Spleen (tissue), 11 donors: ENCODE data around the gene GATAD1. TPM values are rescaled to one million over a fixed set of nuclear protein-coding genes. Genes with fewer than 3 reads are reported as not detected.
"Not testable (repeated sequence)": the region's sequence is repeated elsewhere in the genome, so short reads cannot be mapped to it uniquely, and the experiment has no call there.

Experiments used
- DNase-seq: peaks from one replicate; pipeline ENCODE4 v3.0.0-alpha.2; 2020
- H3K27ac ChIP-seq, 8 donors: fragments of 200-600 bp; sonication (generic) in 7 of 8; 1 replicate in 4 of 8; 2 replicates in 4 of 8; pipeline versions ENCODE4 v1.5.0 to v1.8.0; 2016 to 2021; ENCODE audit warnings: inconsistent platforms in 4 of 8, mild to moderate bottlenecking in 4 of 8, moderate library complexity in 1 of 8
- H3K27me3 ChIP-seq, 7 donors: fragments of 200-600 bp; sonication (generic) in 6 of 7; replicated peaks in 1 of 7; 1 replicate in 4 of 7; 2 replicates in 3 of 7; pipeline versions ENCODE4 v1.5.0 to v1.8.0; 2016 to 2021; ENCODE audit warnings: inconsistent platforms in 3 of 7, mild to moderate bottlenecking in 1 of 7
- H3K36me3 ChIP-seq, 6 donors: fragments of 200-600 bp; sonication (generic) in 5 of 6; 1 replicate in 4 of 6; 2 replicates in 2 of 6; pipeline versions ENCODE4 v1.5.0 to v1.8.0; 2016 to 2021; ENCODE audit warnings: inconsistent platforms in 2 of 6
- H3K4me1 ChIP-seq, 6 donors: fragments of 200-600 bp; sonication (generic) in 5 of 6; 1 replicate in 3 of 6; 2 replicates in 3 of 6; pipeline versions ENCODE4 v1.5.0 to v1.8.0; 2016 to 2021; ENCODE audit warnings: inconsistent platforms in 3 of 6
- H3K4me3 ChIP-seq, 8 donors: fragments of 200-600 bp; sonication (generic) in 7 of 8; 1 replicate in 4 of 8; 2 replicates in 4 of 8; pipeline versions ENCODE4 v1.5.0 to v1.8.0; 2016 to 2021; ENCODE audit warnings: inconsistent platforms in 4 of 8, mild to moderate bottlenecking in 4 of 8, moderate library complexity in 2 of 8
- H3K9me3 ChIP-seq, 8 donors: fragments of 200-600 bp; sonication (generic) in 7 of 8; 1 replicate in 4 of 8; 2 replicates in 4 of 8; pipeline versions ENCODE4 v1.5.0 to v1.8.0; 2016 to 2021; ENCODE audit warnings: inconsistent platforms in 4 of 8
- POLR2A ChIP-seq, 3 donors: fragments of 450-650 bp; IDR thresholded peaks; one replicate each; pipeline ENCODE4 v1.5.1; 2017; ENCODE audit warnings: antibody characterized with exemption in 3 of 3, mild to moderate bottlenecking in 1 of 3
- POLR2AphosphoS5 ChIP-seq, 3 donors: sonication (generic); formaldehyde crosslinking; IDR thresholded peaks; one replicate each; pipeline ENCODE4 v1.5.1; 2017; ENCODE audit warnings: antibody characterized with exemption in 3 of 3
- WGBS, 5 donors: extraction: QIAGEN DNeasy Blood & Tissue Kit in 3 of 5; methylation state at CpG; one replicate each; pipeline versions ENCODE4 v1.1.5 to v1.1.7; 2013 to 2018; 5-methylcytosine and 5-hydroxymethylcytosine counted together
- intact Hi-C: fragments of 100-400 bp; cut with DNase I; formaldehyde crosslinking; loops from one replicate; pipeline ENCODE4 v1.15.0; 2023; ENCODE audit warnings: low total_unique reads
- polyA plus RNA-seq, 3 donors: library from polyadenylated mRNA; stranded (reverse); fragments of 200-250 nt; gene quantifications; one replicate each; pipeline ENCODE4 v1.2.1, GENCODE V29; 2013
- total RNA-seq, 7 donors: library from RNA; depleted of rRNA in 3 of 7; stranded (reverse); fragments of >200 nt in 3 of 7; fragmentation: NEBNext Ultra II Directional in 4 of 7; extraction: Animal tissue kit (Norgen Biotek cat#: 25700) in 4 of 7; gene quantifications; one replicate each; pipeline versions ENCODE4 v1.1.0 to v1.2.1, GENCODE V29; 2016 to 2021
- TF ChIP-seq, protein P1 (sequence below), 11 experiments: fragments of 200-600 bp in 7 of 11; fragments of 450-650 bp in 4 of 11; sonication (generic) in 4 of 11; IDR thresholded peaks in 8 of 11; conservative IDR thresholded peaks in 3 of 11; 1 replicate in 7 of 11; 2 replicates in 4 of 11; pipeline versions ENCODE4 v1.4.0 to v1.8.0; 2016 to 2021; ENCODE audit warnings: antibody characterized with exemption in 11 of 11, inconsistent platforms in 4 of 11, mild to moderate bottlenecking in 1 of 11
- donor health status: healthy with polysubstance abuse.
- donor health status: DM: no; HTN: no; CAD: no; lungs with moderate emphysema.
- donor health status: DM: no; HTN: no; CAD: no.
- donor health status: Bipolar disorder and iron deficiency.
- donor health status: healthy.
- donor health status: DM: no; HTN: no; CAD: no.
- donor health status: DM: yes; HTN: yes; CAD: no.

The GATAD1 gene
- total and polyA plus RNA-seq, 10 donors: 14.2 to 56.9 (median 35.6) TPM

DNA sequence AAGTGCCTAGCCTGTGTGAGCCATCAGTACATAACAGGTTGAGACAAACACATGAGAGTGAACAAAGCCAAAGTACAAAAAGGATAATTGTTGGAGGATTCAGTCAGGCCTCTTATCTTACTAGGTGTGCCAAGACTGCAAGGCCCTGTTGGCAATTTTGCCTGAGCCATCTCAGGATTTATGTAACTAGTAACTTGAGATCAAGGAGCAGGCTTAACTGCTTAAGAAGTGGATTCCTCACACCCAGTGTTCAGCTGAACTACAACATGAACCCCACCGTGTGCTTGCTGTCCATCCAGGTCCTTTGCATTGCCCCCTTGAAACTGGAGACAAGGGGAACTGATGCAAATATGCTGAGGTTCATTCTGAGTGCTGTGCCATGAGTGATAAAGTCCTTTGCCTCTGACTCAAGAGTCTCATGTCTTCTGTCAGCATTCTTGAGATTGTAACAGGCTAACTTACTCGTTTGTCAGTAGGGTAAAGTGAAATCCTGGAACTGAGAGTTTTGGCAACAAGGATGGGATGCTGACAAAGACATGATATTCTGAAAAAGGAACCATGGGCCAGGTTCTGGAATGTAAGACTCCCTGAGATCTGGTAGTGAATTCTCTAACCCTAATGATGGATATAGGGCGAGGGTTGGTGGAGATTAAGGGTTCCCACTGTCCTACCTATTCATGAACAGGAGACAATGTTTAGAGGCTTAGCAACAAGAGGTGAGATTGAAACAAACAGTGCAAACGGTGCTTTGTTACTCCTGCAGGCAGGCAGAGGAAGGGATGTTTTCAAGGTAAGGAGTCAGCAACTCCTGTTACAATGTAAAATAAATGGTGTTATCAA lies 44.1 kb upstream of the GATAD1 start:
- H3K4me3 ChIP-seq: no peak overlapping the region
- no peaks in the 10 kb centered on the region for H3K27me3 ChIP-seq
- no peak overlapping the region for H3K27ac ChIP-seq
- no peak for TF ChIP-seq POLR2AphosphoS5 (IDR thresholded peaks at IDR 0.05)
- TF ChIP-seq, protein P1, sequence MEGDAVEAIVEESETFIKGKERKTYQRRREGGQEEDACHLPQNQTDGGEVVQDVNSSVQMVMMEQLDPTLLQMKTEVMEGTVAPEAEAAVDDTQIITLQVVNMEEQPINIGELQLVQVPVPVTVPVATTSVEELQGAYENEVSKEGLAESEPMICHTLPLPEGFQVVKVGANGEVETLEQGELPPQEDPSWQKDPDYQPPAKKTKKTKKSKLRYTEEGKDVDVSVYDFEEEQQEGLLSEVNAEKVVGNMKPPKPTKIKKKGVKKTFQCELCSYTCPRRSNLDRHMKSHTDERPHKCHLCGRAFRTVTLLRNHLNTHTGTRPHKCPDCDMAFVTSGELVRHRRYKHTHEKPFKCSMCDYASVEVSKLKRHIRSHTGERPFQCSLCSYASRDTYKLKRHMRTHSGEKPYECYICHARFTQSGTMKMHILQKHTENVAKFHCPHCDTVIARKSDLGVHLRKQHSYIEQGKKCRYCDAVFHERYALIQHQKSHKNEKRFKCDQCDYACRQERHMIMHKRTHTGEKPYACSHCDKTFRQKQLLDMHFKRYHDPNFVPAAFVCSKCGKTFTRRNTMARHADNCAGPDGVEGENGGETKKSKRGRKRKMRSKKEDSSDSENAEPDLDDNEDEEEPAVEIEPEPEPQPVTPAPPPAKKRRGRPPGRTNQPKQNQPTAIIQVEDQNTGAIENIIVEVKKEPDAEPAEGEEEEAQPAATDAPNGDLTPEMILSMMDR (IDR thresholded peaks at IDR 0.05 in 8 of 11, conservative IDR thresholded peaks at IDR 0.05 in 3 of 11): no peak
- no peak for TF ChIP-seq POLR2A (IDR thresholded peaks at IDR 0.05)
- WGBS, 5 donors: 72 to 85% (median 76%) methylated on average over 4 of the region's 4 CpGs
- intact Hi-C loops: no loop called here
- no peak for DNase-seq
- peaks cover 0 to 11% (median 0%) of the 10 kb centered on the region in 6 donors for H3K4me1 ChIP-seq
- no peaks in the 10 kb centered on the region for H3K9me3 ChIP-seq
- H3K36me3 ChIP-seq: peaks cover 0 to 48% (median 14%) of the 10 kb centered on the region in 6 donors

DNA sequence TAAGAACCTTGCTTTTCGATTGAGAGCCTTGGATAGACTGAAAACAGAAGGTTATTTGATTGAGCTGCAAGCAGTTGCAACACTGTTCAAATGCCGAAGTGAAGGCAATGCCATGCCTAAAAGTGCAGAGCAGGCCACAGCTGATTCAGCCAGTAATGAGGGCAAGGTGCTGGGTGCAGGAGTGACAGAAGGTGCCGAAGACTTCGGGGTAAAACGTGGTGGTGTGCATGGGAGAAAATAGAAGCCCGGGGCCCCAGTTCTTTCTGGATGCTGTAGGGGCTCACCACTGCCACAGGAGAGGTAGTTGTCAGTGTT lies 43.6 kb upstream of the GATAD1 start:
- Histone ChIP-seq H3K27ac (no peak overlapping the region), H3K4me3 (no peak overlapping the region), H3K27me3 (no peaks in the 10 kb centered on the region), H3K4me1 (peaks cover 0 to 11% (median 0%) of the 10 kb centered on the region in 6 donors), H3K9me3 (no peaks in the 10 kb centered on the region), H3K36me3 (peaks cover 0 to 42% (median 9%) of the 10 kb centered on the region in 6 donors)
- WGBS, 5 donors: 79 to 85% (median 83%) methylated on average over 6 of the region's 6 CpGs
- DNase-seq: no peak
- intact Hi-C loops: no loop called here
- TF ChIP-seq POLR2AphosphoS5 (IDR thresholded peaks at IDR 0.05) (no peak), POLR2A (IDR thresholded peaks at IDR 0.05) (no peak)
- TF ChIP-seq, protein P1 (IDR thresholded peaks at IDR 0.05 in 8 of 11, conservative IDR thresholded peaks at IDR 0.05 in 3 of 11): no peak

DNA sequence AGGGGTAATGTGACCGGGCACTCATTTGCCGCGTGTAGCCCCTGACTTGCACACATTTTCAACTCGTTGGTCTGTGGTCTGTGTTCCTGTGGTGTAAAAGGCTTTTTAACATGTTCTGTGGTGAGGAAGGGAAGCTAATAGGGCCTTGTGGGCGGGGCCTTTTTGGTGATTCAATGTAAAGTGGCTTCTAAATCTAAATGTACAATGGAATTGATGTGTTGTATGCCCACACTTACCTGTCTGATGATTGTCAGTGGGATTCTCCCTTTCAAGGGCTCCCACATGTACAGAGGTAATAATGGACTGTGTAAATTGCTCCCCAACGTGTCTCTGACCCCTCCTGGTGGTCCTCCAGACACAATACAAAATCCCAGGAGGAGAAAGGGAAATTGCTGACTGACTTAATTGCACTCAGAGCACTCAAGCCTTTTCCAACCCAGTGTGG lies 43.1 kb upstream of the GATAD1 start:
- no peak overlapping the region for H3K4me3 ChIP-seq
- H3K27ac ChIP-seq: no peak overlapping the region
- 29 to 45% (median 41%) methylated on average over 6 of the region's 6 CpGs for WGBS, 5 donors
- intact Hi-C loops: no loop called here
- peaks cover 0 to 11% (median 0%) of the 10 kb centered on the region in 6 donors for H3K4me1 ChIP-seq
- H3K27me3 ChIP-seq: no peaks in the 10 kb centered on the region
- no peak for DNase-seq
- TF ChIP-seq, protein P1 (IDR thresholded peaks at IDR 0.05 in 8 of 11, conservative IDR thresholded peaks at IDR 0.05 in 3 of 11): no peak
- TF ChIP-seq POLR2A (IDR thresholded peaks at IDR 0.05): no peak
- no peak for TF ChIP-seq POLR2AphosphoS5 (IDR thresholded peaks at IDR 0.05)
- H3K9me3 ChIP-seq: no peaks in the 10 kb centered on the region
- H3K36me3 ChIP-seq: peaks cover 0 to 37% (median 5%) of the 10 kb centered on the region in 6 donors

DNA sequence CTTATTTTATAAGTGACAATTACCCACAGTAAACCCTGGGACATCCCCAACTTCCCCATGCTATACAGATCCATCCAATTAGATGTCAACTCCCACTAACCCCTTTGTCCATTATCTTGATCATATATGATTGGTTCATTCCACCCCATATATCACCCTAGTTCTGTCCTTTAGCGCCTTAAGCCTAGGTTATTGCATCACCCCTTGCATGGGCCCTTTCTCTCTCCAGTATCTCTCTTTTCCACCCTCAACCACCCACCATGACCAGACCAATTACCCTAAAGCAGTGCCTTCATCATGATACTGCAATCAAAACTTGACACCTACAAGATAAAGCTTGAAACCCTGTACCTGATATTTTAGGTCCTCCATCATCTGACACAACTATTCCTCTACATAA lies 37.9 kb upstream of the GATAD1 start:
- TF ChIP-seq, protein P1 (IDR thresholded peaks at IDR 0.05 in 8 of 11, conservative IDR thresholded peaks at IDR 0.05 in 3 of 11): no peak
- TF ChIP-seq POLR2AphosphoS5 (IDR thresholded peaks at IDR 0.05) (no peak), POLR2A (IDR thresholded peaks at IDR 0.05) (no peak)
- intact Hi-C loops: no loop called here
- no peaks in the 10 kb centered on the region for H3K36me3 ChIP-seq
- peaks cover 0 to 16% (median 0%) of the 10 kb centered on the region in 7 donors for H3K27me3 ChIP-seq
- no peak overlapping the region for H3K27ac ChIP-seq
- H3K4me3 ChIP-seq: no peak overlapping the region
- H3K4me1 ChIP-seq: peaks cover 0 to 1% (median 0%) of the 10 kb centered on the region in 6 donors
- DNase-seq: no peak
- 93 to 100% (median 96%) methylated on average over 1 of the region's 1 CpG for WGBS, 5 donors
- peaks cover 0 to 4% (median 0%) of the 10 kb centered on the region in 8 donors for H3K9me3 ChIP-seq

DNA sequence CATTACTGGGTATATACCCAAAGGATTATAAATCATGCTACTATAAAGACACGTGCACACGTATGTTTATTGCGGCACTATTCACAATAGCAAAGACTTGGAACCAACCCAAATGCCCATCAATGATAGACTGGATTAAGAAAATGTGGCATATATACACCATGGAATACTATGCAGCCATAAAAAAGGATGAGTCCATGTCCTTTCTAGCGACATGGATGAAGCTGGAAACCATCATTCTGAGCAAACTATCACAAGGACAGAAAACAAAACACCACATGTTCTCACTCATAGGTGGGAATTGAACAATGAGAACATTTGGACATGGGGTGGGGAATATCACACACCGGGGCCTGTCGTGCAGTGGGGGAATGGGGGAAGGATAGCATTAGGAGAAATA lies 37.1 kb upstream of the GATAD1 start:
- H3K4me3 ChIP-seq, H3K9me3 ChIP-seq, H3K4me1 ChIP-seq, DNase-seq, intact Hi-C loops, H3K27ac ChIP-seq, H3K36me3 ChIP-seq: not testable (repeated sequence)
- H3K27me3 ChIP-seq: peaks cover 0 to 16% (median 0%) of the 10 kb centered on the region in 7 donors
- 82 to 97% (median 94%) methylated on average over 3 to 6 of the region's 6 CpGs for WGBS, 5 donors
